HTERT RPE-1 (cell line): ENCODE data around the gene THAP3.
"Not testable (repeated sequence)": the region's sequence is repeated elsewhere in the genome, so short reads cannot be mapped to it uniquely, and the experiment has no call there.

Source experiments
- in situ Hi-C: fragments of 300-500 bp; cut with MboI; formaldehyde crosslinking; loops from 4 replicates; pipeline ENCODE4 v1.14.3; 2020; ENCODE audit warnings: low sequenced_read_pairs

The THAP3 gene

DNA sequence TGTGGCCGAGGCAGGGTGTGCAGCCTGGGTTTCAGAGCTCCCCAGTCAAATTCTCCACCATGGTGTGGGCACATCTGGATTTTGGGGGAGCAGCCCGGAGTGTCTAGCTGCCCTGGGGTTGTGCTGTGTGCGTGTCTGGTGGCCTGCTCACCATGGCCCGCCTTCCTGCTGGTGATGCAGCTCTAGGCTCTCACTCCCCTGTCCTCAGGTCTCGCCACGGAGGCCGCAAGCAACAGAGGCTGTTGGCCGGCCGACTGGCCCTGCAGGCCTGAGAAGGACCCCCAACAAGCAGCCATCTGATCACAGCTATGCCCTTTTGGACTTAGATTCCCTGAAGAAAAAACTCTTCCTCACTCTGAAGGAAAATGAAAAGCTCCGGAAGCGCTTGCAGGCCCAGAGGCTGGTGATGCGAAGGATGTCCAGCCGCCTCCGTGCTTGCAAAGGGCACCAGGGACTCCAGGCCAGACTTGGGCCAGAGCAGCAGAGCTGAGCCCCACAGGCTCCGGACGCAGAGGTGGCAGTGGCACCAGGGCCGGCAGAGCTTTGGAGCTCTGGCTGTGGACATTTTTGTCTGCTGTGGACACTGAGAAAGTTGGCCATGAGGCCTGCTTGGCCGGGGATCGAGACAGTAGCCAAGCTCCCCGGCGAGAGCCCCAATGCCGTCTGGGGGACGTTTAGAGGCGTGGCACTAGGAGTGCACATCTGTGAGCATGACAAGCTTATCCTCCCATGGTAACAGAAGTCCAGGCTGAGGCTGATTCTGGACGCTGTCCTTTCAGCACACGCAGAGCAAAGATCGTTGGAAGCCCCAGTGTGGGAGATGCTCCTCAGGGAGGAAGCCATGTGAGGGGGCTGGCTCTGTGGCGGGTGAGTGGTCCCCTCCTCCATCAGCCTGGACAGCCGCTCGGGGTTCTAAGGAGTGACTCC lies 8.2 kb downstream of the THAP3 start:
- in situ Hi-C loops: no loop called here

DNA sequence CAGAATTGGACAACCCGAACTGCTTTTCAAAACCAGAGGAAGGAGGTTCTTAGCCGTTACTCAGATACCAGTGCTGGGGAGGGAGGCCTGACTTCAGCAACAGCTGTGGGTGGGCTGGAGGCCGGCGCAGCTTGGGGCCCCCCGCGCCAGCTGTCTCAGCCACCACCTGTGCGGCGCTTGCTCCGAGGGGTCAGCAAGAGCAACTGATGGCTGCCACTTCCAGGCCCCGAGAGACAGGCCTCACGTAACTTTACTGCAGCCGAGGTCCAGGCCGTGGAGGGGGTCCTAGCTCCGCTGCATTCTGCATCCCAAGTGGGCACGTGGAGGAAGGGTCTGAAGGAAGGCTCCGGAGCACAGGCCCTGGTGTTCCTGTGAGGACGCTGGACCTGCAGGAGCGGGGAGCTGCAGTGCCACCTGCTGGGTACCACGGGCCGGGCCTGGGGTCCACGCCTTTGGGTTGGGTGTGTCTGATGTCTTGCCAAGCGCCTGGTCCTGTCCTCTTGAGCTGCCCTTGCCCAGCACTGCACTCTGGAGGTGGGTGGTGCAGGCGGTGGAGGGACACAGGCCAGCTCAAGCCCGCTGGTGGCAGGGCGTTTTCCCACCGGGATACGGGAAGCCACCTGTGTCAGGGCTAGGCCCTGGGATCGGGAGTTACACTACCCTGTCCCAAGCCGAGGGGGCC lies 9.8 kb downstream of the THAP3 start:
- in situ Hi-C loops: no loop called here

DNA sequence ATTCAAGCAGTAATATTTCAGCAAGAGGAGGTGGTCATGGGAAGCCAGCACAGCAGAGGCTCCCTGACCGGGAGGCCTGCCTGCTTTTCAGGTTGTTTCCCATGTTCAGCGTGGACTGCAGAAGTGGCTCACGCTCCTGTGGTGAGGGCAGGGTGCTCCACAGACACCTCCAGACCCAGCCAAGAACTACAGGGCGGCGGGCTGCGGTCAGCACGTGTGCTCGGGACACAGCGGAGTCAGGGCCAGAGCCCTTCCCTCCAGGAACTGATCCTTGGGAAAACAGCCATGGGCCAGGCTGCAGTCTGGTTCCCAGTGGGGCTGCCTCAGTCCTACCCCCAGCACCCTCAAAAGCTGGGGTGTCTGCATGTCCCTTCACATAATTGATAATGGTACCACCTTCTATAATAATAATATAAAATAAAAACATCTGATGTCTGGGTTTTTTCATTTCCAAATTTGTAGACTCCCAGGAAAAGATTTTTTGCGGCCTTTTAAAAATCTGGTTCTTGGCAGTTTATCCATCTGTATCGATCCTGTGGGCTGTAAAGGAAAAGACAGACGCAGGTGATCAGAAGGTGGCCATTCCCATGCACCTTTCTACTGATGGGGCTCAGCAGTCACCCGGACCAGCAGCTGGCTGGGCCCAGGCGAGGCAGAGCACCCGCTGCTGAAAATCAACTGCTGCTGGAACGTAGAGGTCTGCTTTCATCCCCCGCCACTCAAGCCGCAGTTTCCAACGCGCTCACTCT lies 10.7 kb downstream of the THAP3 start:
- in situ Hi-C loops: no loop called here

DNA sequence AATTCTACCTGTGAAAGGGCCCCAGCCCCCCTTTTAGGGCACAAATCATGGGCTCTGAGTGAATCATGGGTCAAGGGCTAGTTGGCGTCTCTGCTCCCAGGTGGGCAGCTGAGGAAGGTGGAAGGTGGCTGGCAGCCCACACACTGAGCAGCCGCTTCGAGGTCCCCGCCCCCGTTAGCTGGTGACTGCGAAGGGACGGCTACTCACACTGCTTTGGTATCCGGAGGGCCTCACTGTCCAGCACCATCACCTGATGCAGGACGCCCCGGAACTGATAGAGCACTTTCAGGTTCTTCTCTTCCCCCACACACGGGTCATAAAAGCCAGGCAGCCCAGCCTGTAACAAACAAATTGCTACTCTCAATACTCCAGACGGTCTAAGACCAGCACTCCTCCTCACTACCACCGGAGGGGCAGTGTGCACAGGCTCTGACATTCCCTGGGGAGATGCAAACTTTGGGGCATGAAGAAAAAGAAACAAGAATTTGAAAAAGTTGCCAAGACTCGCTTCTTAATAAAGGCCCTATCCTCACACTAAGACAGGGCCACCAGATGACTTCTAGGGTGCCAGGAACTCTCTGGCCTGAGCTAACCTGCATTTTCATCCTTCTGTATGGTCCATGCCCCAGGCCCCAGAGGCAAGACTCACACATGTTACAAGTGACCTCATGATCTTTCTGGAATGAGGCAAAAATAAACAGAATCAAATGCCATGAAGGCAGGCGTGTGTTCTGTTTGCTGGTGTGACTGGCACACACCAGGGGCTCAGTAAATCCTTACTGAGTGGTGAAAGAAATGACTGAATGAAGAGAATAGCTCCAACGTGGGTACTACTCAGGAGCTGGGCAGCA lies 11.5 kb downstream of the THAP3 start:
- in situ Hi-C loops: no loop called here

DNA sequence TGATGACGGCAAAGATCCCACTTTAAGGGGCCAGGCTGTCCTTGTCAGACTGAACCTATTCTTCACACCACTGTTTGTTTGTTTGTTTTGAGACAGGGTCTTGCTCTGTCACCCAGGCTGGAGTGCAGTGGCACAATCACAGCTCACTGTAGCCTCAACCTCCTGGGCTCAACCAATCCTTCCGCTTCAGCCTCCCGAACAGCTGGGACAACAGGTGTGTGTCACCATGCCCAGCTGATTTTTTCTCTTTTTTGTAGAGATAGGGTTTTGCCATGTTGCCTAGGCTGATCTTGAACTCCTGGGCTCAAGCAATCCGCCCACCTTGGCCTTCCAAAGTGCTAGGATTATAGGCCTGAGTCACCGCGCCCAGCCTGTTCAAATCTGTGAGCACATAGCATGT lies 12.1 kb downstream of the THAP3 start:
- in situ Hi-C loops: not testable (repeated sequence)

DNA sequence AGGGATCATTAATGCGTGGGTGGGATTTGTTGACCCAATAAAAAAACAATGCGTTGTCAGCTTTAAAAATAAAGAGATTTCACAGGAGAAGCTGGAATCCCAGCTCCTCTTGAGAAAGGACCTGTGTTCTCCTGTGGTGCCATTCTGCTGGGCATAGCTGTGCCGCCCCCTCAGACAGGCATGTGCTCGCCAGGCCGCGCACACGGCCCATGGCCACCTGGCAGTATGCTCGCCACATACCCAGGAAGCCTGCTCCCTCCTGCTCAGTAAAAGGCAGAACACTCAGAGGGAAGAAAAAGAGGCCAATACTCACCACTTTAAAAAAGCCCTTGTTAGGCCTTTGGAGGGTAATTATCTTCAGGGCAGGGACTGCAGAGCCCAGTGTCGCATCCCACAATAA lies 13.1 kb downstream of the THAP3 start:
- in situ Hi-C loops: no loop called here

- in situ Hi-C loops: no loop called here
These were observed 13.6 kb downstream of the THAP3 start for GRCh38 chr1:6638226-6638625.

DNA sequence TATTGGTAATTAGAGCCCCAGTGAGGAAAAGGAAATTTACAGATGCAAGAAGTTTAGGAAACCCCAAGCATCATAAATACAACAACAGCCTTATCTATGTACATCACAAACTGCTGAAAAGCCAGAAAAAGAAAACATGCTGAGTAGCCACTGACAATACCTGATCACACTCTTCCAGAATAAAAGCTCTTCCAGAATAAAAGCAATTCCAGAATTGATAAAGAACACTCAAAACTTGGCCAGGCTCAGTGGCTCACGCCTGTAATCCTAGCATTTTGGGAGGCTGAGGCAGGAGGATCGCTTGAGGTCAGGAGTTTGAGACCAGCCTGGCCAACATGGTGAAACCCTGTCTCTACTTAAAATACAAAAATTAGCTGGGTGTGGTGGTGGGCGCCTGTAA lies 16.2 kb downstream of the THAP3 start:
- in situ Hi-C loops: not testable (repeated sequence)

DNA sequence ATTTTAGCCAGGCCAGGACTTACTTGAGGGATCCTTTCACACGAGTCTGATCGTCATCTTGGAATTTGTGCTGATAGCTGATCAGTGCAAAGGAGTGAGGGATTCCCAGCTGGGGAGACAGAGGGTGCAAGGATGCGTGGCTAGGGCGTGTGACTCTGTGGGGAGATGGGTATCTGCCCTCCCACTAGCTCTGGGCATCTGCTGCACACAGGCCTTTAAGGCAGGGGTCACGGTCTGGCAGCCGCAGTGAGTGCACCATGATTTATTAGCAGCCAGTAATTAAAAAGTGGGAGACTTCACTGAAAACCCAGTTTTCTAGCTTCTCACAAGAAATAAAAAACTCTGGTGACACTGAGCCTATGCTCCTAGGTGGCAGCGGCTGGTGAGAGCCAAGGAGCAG lies 20.4 kb downstream of the THAP3 start:
- in situ Hi-C loops: no loop called here

DNA sequence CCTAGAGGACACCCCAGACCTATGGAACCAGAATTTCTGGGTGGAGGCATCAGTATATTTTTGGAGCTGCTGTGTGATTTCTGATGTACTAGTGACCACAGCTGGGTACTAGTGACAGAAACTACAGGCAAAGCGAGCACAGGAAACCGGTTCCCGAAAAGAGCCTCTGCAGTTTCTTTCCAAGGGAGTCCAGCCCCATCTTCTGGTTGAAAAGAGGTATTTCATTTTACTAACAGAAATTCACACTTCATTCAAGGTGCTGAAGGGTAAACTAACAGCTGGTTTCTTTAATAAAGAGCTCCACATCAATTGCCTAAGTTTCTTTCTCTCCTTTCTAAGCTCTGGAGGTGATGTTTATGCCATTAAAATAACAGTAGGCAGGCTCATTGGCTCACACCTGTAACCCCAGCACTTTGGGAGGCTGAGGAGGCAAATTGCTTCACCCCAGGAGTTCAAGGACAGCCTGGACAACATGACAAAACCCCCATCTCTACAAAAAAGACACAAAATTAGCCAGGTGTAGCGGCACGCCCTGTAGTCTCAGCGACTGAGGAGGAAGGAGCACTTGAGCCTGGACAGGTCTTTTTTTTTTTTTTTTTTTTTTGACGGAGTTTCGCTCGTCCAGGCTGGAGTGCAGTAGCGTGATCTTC lies 22.0 kb downstream of the THAP3 start:
- in situ Hi-C loops: no loop called here

- in situ Hi-C loops: no loop called here
These were observed 23.9 kb downstream of the THAP3 start for GRCh38 chr1:6648556-6648955.

- in situ Hi-C loops: no loop called here
These were observed 27.2 kb downstream of the THAP3 start for GRCh38 chr1:6651909-6652308.

GRCh38 chr1:6652986-6653385 lies 28.3 kb downstream of the THAP3 start:
- in situ Hi-C loops: no loop called here

- in situ Hi-C loops: no loop called here
These were observed 29.0 kb downstream of the THAP3 start for GRCh38 chr1:6653436-6654290.

- in situ Hi-C loops: no loop called here
These were observed 32.5 kb downstream of the THAP3 start for GRCh38 chr1:6657138-6657537.

DNA sequence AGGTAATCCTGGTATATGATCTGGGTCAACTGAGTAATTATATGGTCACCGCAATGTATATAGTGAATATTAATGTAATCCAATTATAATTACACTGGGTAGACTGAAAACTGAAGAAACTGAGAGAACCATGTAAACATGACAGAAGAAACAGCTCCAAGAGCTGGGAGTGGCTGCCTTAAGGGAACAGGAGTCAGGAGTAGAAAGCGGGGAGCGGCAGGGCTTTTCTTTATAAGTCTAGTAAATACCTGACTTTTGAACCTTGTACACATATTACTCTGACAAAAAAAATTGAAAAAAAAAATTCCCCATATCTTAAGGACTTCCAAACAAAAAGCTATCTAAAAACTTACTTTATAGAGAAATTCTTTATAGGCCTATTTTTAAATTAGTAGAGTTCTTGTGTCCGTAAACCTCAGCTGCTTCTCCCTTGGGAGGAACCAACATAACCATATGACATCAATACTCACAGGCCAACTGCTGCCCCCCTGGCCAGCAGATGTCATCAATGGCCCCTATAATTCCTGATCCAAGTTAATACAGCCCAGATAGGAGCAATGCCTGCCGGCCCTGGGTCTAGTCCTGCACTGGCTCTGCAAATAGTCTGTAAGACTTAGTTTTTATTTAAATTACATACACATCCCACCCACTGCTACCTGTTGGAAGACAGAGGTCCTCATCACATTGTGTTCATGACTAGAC lies 33.8 kb downstream of the THAP3 start:
- in situ Hi-C loops: no loop called here

- in situ Hi-C loops: no loop called here
These were observed 35.9 kb downstream of the THAP3 start for GRCh38 chr1:6660415-6661049.

- in situ Hi-C loops: not testable (repeated sequence)
These were observed 37.8 kb downstream of the THAP3 start for GRCh38 chr1:6662468-6662867.
